Panc1 (cell line): Measurements from ENCODE around the gene LRMDA.

Experiments used
- CTCF ChIP-seq: fragments of 450-650 bp; IDR thresholded peaks from 2 replicates; pipeline ENCODE4 v1.5.1; 2017; ENCODE audit warnings: mild to moderate bottlenecking
- POLR2AphosphoS5 ChIP-seq: IDR thresholded peaks from 2 replicates; pipeline ENCODE4 v1.6.1; 2012; ENCODE audit warnings: mild to moderate bottlenecking, low read depth, low read length, moderate library complexity
- REST ChIP-seq, 2 experiments: IDR thresholded peaks; 2 replicates each; pipeline ENCODE4 v1.6.1; 2011 to 2012; ENCODE audit warnings: low read depth in 2 of 2, control low read depth in 1 of 2, low read length in 1 of 2, mild to moderate bottlenecking in 1 of 2, moderate library complexity in 1 of 2; ENCODE audit not compliant: insufficient read depth in 1 of 2
- SIN3A ChIP-seq: IDR thresholded peaks from 2 replicates; pipeline ENCODE4 v1.6.1; 2012; ENCODE audit warnings: low read depth, mild to moderate bottlenecking, low read length, moderate library complexity, borderline replicate concordance; ENCODE audit not compliant: insufficient read depth
- TCF7L2 ChIP-seq: IDR thresholded peaks from 2 replicates; pipeline ENCODE4 v1.6.1; 2011; ENCODE audit warnings: mild to moderate bottlenecking, low read depth, low read length, inconsistent platforms

- TF ChIP-seq CTCF (no peak), POLR2AphosphoS5 (no peak), SIN3A (no peak), TCF7L2 (no peak), REST (IDR thresholded peaks at IDR 0.05; ENCODE audit: insufficient read depth in 1 of 2, low read depth in 2 of 2, low read length in 1 of 2) (no peak)
Measured at GRCh38 chr10:75538144-75538543, 106.7 kb downstream of the LRMDA start.
